Colon (tissue), 2 donors: ENCODE data around the gene ADGRA1.
"Not testable (repeated sequence)": the region's sequence is repeated elsewhere in the genome, so short reads cannot be mapped to it uniquely, and the experiment has no call there.

Source experiments
- FAIRE-seq: peaks from 2 replicates; lab custom pipeline; 2012; peaks lifted over from hg19 to GRCh38; lab: Jason Lieb, UNC
- donor health status: control.
- donor health status: control.

Gene ADGRA1

DNA sequence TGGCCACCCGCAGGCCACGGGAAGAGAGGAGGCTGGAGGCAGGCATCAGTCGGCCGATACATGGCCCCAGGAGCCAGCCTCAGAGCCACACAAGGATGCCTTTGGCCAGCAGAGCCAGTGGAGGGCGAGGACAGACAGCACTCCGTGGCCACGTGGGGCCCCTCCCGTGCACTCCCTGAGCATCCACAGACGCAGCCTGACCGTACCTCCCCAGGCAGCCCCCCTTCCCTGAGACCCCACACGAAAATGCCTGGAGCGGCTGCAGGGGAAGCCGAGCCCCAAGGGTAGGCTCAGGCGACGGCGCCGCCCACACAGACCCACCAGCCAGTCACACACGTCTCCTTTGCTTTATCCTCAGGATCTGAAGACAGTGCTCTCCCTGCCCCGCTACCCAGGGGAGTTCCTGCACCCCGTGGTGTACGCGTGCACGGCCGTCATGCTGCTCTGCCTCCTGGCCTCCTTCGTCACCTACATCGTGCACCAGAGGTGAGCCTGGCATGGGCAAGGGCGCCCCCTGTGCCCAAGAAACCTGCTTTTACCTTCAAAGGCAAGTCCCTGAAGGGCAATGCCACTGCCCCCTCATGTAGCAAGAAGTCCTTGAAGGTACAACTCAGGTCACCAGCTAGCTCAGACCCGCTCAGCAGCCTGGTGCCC is 9.0 kb downstream of the ADGRA1 start:
- FAIRE-seq = no peak

DNA sequence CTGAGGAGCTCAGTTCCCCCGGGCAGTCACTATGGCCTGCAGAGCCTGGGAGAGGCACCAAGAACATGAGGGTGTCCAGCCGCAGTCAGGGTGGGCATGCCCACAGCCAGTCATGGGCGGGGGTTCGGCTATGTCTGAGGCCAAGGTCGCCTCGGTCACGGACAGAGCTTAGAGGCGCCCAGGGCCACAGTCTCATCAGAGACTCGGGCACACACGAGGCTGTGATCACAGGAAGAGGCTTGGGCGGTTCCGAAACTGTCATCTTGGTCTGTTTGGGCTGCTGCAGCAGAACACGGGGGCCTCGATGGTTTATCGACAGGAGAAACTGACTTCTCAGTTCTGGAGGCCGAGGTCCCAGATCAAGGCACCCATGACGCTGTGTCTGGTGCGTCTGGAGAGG is 9.7 kb downstream of the ADGRA1 start:
- FAIRE-seq = no peak

DNA sequence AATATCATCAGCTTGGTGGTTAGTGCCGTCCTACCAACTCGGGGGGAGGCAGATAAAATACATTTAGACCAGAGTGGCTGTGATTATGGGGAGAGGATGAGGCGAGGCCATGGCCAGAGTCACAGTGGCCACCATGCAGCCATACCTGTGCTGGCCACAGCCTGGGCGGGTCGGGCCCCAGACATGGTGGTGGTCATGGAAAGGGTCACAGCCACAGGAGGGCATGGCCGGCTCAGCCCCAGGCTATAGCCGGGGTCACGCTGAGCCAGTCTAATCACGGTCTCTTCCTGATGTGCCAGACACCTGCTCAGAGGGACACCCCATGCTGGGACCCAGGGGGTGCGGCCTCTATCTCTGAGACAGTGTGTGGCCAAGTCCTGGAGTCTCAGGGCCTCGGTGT is 10.2 kb downstream of the ADGRA1 start:
- no peak for FAIRE-seq

DNA sequence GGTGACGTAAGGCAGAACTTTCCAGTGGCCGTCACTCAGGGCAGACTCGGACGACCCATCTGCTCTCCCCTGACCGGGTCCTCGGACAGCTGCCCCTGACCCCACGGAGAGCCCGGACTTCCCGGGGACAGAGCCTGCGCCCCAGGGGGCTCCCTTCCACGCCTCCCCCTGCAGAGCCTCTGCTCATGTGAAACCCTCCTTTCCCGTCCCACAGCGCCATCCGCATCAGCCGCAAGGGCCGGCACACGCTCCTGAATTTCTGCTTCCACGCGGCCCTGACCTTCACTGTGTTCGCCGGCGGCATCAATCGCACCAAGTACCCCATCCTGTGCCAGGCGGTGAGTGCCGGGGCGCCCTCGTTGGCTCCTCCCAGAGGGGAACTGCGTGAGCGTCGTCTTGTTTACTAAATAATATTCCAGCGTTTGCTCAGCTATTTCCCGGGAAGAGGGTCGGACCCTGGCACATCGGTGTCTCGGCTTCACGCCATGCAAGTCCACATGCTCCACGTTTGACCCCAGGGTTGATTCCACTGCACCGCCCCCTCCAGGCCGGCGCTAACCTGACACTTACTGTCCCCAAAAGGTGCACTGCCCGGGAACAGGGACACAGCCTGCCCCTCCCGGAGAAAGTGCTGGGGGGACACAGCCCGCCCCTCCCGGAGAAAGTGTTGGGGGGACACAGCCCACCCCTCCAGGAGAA is 10.9 kb downstream of the ADGRA1 start:
- FAIRE-seq = no peak

DNA sequence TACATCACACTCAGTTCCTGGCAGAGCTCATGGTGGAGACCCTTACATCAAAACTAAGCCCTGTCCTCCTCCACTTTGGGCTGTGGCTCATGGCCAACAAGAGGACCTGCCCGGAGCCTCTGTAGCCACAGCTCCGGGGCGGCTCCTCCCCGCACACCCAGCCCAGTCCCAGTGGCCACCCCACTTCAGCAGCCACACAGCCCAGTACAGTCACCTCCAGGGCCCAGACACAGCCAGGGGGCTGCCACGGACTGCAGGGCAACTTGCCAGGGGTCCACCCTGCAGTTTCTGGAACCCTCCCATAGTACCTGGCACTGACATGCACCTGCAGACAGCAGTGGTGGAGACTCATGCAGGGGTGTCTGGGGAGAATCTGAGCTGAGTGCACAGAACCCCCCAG is 11.8 kb downstream of the ADGRA1 start:
- no peak for FAIRE-seq

DNA sequence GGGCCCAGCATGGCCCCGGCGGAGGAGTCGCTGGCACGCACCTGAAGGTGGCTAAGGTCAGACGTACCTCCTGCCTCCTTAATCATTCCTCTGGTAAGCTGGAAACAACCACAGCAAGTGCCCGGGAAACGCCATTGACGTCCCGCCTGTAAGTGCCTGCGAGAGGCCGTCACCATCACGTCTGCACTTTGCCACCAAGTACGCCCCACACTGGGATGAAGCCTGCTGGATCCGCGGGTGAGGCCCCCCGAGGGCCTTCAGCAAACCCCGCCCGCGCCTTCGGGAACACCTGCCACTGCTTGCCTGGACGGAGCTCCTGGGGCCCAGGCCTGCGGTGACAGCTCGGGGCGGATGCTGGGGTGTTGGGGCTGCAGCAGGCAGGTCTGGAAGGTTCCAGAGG is 12.5 kb downstream of the ADGRA1 start:
- no peak for FAIRE-seq

DNA sequence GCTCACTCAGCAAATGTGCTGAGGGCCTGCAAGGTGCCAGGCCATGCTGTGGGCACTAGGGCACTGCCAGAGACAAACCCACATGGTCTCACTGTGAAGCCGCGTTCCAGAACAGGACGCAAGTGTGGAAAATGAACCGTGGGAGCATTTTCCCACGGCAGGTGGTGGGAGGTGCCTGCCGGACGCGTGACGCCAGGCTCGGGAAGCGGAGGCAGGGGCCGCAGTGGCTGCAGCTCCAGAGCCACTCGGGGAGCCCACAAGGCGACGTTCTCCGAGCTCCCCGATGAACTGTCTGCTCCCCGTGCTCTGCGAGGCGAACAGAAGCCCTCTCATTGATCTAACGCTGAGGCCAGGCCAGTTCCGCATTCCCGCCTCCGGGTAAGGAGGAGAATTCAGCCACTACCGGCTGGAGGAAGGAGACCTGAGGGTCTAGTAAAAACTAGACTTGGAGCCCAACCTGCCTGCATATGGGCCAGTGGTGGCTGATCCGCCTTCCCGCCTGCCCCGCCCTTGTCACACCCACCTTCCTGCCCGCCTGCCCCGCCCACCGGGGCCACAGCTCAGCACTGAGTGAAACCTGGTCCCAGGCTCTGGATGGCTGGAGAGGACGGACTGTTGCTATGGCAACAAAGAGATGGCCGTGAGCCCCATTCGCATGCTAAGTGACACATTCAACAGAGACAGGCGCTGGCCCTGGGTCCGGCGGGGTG is 13.1 kb downstream of the ADGRA1 start:
- no peak for FAIRE-seq

DNA sequence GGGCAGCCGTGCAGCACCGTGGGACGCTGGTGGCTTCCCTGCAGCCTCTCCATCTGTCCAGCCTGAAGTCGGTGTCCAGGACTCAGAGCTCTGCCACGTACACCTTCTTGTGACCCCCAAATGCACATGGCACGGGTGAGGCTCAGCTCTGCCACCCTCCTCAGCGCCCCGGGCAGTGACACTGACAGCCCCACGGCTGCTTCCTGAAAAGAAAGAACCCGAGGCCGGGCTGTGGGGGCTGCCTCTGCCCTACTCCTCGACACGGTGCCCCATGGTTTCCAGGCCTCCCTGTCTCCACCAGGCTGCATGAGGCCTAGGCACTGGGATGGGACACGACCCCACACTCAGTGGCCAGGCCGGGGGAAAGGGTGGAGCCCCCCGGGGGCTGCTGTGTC is 13.7 kb downstream of the ADGRA1 start:
- FAIRE-seq = no peak

DNA sequence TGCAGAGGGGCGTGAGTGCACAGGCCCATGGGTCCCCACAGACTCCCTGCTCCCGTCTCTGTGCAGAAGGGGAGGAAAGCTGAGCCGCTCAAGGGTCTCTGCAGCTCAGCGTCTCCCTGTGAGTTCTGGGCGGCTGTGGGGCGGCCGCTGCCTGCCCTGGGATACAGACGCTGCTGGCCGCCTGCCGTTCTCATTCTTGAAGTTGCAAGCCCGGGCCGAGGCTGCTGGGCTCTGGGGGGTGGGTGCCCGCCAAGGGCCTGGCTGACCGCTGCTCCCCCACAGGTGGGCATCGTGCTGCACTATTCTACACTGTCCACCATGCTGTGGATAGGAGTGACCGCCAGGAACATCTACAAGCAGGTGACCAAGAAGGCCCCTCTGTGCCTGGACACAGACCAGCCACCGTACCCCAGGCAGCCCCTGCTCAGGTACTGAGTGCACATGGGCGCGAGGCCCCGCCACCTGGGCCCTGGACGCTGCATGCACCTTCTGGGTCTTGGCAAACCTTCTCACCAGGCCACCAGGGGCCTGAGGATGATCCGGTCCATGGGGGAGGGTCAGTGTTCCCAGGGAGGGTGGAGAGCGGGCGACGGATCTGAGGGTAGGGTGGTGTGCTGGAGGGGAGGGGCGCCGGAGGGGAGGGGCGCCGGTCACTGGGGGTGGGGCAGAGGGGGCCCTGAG is 14.8 kb downstream of the ADGRA1 start:
- FAIRE-seq = no peak

DNA sequence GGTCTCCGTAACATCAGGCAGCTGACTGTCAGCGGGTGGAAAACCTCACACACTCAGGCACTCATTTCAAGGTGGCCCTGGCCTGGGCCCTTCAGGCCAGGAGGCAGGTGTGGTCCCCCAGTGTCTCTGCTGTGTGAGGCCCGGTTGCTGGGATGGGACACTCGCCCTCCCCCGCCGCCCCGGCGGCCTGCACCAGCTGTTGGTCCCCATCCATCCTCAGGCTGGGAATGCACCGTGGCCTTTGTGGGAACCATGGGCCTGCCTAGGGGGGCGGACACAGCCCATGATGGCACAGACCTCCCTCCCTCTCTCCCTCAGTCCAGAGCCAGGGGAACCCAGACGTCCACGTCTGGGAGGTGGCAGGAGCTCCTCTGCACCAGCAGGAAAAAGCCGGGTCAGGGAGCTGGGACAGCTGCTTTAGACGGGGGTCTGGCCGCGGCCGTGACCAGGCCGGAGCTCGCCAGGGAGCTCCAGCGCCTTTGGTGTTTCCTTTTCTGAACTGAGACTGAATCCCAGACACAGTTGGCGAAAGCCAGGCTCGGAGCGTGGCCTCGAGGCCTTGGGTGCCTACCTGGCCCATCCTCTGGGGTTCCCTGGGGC is 15.7 kb downstream of the ADGRA1 start:
- FAIRE-seq = no peak

DNA sequence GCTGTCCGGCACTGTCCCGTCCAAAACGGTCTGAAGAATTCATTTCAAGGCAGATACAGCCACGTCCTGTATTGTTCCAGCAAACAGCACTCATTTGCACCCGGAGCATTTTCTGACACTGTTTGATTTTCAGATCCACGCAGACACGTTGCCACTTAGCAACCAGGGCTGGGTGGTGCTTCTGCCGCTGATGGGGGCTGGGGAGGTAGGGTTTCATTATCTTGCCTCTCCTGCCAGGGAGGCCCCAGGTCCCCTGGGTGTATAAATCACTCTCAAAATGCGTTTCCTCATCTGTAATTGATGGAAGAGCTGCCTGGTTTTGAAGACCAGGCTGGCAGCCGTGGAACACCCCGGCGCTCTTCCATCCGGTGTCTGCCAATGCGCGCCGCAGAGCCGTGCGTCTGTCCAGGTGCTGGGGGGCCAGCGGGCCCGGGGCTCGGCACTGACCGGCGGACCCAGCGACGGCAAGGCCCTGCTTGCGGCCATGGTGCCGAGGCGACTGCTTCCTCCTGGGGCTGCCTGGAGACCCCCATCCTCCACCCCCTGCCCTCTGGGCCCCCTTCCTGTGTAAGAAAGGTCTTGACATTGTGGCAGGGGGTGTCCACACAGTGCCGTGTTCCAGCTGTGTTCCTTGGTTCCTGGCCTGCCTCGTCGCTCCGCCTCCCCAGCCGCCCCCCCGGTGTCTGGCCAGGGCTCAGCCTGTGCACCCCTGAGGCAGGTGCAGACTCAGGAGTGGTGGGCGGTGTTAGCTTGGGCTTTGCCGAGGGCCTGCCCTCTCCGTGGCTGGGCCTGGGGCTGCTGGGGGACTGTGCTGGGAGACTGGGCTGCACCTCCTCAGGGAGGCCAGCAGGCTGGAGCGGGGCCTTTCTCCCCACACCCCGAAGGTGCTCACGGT is 16.6 kb downstream of the ADGRA1 start:
- FAIRE-seq = no peak

DNA sequence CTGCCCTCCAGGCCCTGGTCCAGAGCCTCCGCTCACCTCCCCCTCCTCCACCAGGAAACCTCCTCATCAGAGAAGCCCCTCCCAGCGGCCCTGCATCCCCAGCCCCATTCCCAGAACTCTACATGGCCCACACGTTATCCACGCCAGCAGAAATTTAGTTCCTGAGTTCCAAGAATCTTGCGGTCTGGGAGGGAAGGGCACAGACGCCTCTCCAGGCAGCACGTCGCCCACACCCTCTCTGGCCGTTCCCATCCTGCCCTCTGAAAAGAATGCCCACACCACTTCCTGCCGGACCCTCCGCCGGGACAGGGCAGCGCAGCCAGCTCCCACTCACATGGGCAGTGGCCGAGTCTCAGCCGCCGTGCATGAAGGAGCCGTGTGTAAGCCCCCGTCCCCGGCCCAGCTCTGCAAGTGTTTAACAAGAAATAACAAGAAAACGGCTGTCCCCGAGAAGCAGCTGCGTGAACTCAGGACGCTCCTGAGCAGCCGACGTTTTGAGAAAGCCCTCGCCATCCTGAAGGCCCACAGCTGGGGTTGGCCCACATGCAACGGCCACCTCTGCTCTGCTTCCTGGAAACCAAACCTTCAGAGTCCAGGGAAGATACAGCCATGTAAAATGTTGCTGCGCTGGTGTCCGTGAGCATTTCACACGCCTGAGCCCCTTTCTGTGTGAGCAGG is 17.4 kb downstream of the ADGRA1 start:
- FAIRE-seq = no peak

DNA sequence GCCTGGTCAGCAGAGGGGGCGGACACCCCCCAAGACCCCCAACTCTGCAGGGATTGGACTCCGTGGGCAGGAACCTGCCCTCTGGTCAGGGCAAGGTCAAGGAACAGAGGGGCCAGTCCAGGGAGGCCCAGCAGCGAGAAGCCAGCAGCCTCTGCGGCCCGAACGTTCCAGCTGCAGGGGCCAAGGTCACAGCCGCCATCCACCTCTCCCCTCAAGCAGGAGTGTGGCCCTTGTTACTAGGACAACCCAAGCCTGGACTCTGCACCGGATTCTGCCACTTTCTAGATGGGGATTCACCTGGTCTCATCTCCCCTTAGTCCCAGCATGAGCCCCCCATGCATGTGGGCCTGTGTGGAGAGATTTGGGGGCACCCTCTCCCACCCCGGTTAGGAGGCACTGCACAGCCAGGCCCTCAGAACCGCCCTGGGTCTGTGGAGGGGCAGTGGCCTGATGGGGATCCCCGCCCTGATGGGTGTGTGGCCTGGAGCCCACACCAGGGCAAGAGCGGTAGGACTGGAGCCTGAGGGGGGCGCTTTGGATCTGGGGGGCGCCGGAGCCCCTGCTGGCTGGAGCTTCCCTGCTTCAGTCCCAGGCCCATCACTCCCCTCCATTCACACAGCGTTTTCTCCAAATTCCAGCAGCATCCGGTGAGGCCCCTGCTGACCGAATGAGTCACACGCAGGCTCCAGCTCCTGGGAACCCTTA is 18.1 kb downstream of the ADGRA1 start:
- FAIRE-seq = no peak

DNA sequence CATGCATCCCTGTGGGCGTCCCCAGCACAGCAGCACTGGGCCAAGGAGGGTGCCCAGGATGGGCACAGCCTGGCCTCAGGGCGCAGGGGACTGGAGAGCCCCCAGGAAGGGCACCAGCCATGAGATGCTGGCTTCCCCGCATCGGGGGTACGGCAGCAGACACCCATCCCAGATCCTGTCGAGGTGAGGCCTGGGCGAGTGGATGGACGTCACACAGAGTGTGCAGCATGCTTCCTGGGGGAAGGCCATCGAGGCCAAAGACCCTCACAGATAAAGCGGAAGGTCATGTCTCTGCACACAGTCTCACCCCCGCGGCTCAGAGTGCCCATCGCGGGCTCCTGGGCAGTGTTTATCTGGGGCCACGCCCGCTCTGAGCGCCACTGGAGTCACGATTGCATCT is 18.8 kb downstream of the ADGRA1 start:
- no peak for FAIRE-seq

DNA sequence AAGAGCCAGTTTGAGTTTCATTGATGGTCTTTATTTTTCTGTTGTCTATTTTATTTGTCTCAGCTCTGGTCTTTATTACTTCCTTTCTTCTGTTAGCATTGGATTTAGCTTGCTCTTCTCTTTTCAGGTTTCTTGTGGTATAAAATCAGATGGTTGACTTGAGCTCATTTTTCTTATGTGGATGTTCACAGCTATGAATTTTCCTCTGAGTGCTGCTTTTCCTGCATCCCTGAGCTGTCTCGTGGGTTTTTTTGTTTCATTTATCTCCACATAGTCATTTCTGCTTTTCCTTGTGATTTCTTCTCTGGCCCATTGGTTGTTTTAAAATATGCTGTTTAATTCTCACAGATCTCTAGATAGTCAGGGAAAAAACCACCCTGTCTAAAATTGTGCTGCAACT is 19.7 kb downstream of the ADGRA1 start:
- FAIRE-seq = no peak

DNA sequence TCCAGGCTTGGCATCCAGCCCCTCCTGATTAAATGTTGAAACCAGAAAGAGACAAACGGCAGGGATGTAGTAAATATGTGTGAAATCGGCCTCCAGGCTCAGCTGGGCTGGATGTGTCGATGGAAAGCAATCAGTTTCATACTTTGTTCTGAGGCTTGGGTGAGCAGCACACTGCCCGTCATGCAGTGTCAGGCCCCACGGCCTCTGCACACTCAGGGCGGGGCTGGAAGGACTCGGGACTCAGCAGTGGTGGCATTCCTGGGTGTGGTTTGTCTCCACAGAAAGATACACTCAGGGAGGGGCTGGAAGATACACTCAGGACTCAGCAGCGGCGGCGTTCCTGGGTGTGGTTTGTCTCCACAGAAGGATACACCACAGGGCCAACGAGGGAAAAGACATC is 22.0 kb downstream of the ADGRA1 start:
- FAIRE-seq = no peak

DNA sequence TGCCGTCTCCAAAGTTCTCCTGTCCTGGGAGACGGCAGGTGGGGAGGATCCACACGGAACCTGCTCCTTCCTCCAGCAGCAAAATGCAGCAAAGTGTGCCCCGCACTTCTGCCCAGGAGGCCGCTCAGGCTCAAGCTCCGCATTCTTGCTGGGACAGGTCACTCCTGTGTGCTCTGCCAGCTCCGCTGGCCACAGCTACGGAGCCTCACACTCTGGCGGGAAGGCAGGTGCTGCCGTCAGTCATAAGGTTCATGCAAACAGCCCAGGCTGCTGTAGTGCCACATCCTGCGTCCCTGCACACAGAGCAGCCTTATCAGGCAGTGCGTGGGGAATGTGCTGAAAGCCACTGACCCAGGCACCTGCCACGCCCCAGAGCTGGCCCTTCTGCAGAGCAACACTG is 22.4 kb downstream of the ADGRA1 start:
- FAIRE-seq = no peak

DNA sequence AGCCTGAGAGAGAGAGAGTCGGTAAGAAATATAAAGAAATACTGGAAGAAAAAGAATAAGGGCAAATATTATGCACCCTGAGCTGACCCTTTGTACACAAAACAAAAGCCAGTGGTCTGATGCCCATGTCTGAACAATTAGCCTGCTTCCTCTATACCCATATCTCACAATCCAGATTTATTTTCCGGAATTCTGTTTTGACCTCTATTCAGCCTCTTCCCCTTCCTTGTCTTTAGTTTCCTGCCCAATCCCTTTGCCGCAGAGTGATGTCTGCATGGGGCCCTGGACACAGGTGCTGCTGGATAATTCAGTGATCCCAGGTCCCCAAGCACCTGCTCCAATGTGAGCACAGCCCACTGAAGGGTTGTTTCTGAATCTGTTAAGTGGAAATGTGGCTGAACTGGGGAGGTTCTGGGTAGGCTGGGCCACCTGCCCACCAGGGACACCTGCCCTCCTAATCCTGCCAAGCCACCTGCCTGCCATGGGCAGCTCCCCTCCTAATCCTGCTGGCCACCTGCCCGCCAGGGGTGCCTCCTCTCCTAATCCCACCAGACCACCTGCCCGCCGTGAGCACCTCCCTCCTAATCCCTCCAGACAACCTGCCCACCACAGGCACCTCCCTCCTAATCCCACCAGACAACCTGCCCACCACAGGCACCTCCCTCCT is 23.0 kb downstream of the ADGRA1 start:
- no peak for FAIRE-seq

DNA sequence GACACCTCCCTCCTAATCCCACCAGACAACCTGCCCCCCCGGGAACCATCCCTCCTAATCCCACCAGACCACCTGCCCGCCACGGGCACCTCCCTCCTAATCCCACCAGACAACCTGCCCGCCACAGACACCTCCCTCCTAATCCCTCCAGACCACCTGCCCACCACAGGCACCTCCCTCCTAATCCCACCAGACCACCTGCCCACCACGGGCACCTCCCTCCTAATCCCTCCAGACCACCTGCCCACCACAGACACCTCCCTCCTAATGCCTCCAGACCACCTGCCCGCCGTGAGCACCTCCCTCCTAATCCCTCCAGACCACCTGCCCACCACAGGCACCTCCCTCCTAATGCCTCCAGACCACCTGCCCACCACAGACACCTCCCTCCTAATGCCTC is 23.9 kb downstream of the ADGRA1 start:
- not testable (repeated sequence) for FAIRE-seq
